NCI-H2107 (cell line): ENCODE results near the gene FAM181A.

ENCODE experiments used
- DNase-seq: peaks from one replicate; lab custom pipeline; 2025; lab: John Stamatoyannopoulos, UW

Gene FAM181A

DNA sequence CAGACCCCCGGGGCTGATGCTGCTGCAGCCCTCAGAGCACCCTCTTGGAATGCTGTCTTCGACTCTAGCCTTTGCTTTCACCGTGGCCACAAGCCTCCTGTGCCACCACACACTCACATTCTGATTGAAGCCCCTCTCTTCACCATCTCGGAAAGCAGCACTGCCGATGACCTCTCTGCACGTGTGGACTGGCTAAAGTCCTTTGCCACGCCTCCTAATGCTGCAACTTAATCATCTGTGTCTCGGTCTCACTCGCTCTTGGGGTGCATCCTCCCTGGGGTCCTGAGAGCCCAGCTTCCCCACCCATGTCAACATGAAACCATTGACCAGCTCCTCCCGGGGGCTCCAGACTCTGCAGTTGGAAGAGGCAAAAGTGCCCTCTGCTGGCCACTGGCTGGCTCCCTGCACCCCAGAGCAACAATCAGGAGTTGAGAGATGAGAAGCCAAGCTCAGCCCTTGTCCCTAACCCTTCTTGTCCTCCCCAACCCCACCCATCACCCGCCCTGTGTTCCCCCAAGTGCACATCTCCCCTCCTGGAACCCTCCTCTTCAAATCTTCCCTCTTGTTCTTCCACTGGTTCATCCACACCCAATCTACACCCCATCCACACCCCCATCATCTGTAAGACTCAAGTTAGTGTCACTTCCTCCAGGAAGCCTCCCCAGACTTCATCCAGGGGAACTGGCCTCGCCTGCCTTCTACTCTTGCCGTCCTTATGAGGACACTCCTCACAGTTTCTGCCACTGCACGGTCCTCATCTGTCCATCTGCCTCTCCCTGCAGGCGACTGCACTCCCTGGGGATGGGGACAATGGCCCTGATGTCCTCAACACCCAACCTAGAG is 23.6 kb upstream of the FAM181A start:
- no peak for DNase-seq

GRCh38 chr14:93905623-93906022 is 21.5 kb upstream of the FAM181A start:
- no peak for DNase-seq

DNA sequence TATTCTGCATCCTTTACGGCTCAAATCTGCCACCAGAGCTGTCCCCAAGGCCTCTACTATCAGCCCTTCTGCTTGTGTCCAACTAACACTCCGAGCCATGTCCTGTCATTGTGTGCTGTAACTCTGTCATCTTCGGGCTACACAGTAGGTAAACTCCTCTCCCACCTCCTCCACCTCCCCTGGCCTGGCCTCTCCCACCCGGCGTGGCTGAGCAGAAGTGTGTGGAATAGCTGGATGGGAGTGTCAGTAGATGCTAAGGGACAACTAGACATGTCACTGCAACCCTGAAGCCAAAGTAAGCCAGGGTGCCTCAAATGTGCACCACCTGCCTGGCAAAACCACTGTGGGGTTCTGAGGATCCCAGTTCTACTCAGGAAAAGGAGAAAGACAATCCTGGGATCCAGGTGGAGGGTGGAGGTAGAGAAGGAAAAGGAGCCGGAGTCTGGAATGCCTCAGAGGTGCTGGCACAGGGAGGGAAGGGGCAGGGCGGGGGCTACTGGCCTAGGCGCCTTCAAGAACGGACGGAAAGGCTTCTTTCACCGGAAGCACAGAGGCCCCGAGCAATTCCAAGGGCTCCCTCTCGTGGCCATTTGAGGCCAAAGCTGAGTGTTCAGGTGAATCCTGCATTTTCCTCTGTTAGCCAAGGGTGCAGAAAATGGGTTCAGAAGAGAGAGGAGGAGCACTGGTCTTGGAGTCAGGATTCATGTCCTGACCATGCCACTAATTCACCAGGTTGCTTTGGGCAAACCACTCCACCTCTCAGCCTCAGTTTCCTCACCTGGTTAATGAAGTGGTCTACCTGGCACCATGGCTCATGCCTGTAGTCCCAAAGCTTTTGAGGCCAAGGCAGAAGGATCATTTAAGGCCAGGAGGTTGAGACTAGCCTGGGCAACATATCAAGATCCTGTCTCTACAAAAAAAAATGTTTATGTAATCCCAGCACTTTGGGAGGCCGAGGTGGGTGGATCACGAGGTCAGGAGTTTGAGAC is 20.5 kb upstream of the FAM181A start:
- peak; percentile 24 for DNase-seq

- DNase-seq = no peak
Observed at GRCh38 chr14:93909429-93910128, 17.6 kb upstream of the FAM181A start.

DNA sequence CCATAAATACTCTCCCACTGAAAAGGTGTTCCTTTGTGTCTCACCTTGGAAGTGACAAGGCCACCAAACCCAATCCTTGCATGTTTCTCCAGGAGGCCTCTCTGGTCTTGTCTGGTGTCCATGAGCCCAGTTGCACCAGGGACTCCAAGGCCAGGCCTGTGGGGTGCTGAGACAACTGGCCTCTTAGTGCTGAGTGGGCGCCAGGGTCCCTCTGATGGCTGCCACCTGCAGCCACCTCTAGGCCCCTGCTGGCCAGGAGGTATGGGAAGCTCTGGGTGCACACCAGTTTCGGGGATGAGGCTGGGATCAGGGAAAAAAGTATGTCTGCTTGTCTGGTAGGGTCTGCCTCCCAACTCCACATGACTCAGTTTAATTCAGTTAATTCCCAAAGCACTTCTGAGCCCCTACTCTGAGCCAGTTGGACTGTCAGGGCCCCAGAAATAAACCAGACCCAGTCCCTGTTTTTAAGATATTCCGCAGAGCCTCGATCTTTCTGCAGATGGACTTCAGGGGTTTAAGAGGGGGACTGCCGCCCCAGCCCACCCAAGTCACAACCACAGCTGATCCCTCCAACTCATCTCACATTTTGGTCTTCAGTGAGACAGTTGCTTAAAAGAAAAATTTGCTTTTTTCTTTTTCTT is 15.0 kb upstream of the FAM181A start:
- no peak for DNase-seq

DNA sequence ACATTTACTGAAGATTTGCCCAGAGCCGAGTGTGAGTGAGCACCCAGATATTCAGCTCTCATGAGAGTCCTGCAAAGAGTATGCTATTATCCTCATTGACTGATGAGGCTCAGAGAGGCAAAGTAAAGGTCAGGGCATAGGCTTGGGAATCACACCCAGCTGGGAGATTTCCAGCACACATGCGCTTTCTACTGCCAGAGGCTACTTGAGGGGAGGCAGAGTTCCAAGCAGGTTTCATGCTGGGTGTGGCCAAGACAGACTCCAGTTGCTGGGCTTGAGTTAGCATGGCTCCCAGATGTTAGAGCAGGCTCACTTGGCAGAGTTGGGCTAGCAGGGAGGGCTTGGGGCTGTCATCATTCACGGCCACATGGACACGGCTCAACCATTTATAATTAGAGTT is 14.4 kb upstream of the FAM181A start:
- no peak for DNase-seq

- DNase-seq = no peak
Observed at GRCh38 chr14:93914278-93914677, 12.9 kb upstream of the FAM181A start.

GRCh38 chr14:93915070-93915705 is 12.0 kb upstream of the FAM181A start:
- no peak for DNase-seq

- DNase-seq = no peak
Observed at GRCh38 chr14:93915800-93916199, 11.3 kb upstream of the FAM181A start.

- DNase-seq = no peak
Observed at GRCh38 chr14:93916498-93916897, 10.6 kb upstream of the FAM181A start.

DNA sequence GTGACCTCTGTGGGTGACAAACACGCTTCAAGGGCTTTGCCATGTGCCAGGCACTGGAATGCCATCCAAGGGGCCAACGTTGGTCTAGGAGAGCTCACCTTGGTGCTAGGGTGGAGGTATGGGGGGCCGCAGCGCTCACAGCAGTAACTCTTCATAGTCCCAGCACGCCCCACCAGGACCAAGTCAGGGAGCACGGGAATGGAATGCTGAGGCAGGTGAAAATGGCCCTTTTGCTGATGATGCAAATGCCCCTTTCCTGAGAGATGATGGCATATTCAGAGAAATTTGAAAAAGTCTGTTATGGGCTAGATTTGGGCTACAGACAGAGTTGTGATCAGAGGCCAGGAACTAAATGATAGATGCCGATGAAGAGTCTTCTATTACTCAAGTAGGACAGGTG is 10.0 kb upstream of the FAM181A start:
- no peak for DNase-seq

DNA sequence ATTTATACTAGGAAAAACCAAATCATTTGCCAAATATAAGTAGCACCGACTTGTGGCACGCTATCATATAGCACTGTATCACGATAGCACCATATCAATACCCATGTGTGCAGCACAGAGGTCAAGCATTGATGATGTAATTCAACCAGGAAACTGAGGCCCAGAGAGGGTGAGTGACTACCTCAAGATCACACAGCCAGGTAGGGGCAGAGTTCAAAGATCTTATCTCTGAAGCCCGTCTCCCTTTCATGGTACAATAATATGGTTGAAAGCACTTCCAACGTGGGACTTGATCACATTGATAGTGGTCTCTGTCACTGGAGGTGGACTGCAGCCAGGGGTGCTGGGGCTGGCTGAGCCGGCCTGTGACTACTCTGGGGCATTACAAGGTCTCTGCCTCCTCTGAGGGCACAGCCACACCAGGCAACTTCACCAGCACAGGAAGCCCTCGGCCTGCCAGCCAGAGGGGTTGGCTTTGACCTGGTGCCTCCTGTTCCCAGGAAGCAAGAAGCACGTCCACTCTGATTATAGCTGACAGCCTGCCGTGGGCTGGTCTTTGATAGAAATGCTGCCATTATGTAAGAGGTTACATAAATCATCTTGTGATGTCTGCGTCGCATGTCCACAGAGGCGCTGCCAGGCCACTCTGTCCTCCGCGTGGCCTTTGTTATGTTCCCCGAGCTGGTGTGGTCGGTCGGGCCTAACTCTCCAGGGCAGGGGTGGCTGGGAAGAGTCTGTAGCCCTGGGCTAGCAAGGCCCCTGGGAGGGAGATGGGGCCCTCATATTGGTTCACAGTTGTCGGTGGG is 5.9 kb upstream of the FAM181A start:
- DNase-seq = no peak

- no peak for DNase-seq
Observed at GRCh38 chr14:93923626-93924025, 3.5 kb upstream of the FAM181A start.

- DNase-seq = no peak
Observed at GRCh38 chr14:93924592-93925355, 2.4 kb upstream of the FAM181A start.

DNA sequence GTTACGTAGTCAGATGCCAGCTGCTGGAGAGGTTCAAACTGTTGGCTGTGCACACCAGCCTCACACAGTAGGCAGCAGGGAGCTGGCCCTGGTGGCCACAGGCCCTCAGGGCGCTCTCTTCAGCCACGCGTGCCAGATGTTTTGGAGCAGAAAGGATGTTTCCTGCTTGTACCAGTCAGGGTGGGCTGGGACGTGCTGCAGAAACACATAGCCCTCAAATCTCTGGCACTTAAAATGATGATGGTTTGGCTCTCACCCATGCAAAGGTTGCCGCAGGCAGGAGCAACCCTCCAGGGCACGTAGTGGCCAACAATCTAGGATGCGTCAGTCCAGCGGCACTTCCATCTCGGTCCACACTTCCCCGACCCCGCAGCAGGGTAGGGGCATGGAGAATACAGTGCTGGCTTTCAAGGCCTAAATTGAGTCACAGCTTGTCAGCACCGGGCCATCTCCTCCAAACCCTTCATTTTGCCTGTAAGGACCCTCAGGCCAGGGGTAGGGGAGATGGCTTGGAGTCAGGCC is 1.7 kb upstream of the FAM181A start:
- no peak for DNase-seq

DNA sequence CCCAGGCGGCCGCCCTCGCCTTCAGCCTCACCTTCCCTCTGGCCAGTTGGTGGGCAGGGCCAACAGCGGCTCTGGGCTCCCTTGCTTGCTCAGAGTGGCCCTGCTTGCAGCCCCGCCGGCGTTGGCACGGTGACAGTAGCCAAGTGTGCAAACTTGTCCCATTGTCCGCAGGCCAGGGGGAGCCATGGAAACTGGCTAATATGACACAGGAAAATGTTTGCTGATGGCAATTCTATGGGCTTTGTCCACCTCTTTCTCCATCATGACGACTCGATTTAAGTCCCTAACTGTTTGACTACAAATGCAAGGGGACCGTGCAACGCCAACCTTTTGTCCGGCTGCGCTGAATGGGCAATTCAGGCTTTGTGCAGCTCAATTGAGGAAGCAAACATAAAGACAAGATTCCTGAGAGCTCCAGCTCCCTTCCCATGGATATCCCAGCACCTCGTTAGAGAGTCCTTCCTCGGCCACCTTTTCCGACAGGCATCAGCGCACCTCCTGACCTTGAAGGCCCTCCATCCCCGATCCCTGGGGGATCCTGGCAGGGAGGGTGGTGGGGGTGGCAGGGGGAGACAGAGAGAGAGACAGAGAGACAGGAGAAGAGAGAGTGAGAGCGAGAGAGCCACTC is 785 bp upstream of the FAM181A start:
- no peak for DNase-seq

DNA sequence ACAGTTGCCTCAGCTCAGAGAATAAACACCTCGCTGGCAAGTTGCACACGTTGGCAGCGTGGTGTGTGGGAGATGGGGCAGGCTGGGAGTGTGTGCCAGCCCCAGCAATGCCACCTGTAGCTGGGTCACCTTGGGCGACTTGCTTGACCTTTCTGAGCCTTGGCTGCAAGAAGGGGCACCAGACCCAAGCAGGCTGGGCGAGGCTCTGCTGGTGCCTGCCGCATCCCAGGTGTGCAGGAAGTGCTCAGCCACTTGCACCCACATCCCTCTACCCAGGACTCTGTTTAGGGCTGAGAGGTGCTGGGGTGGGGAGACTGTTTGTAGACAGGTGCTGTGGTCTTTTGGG is 629 bp downstream of the FAM181A start:
- no peak for DNase-seq

- no peak for DNase-seq
Observed at GRCh38 chr14:93928184-93929047, 1.3 kb downstream of the FAM181A start.
